A549 (cell line): ENCODE data around the gene SF3B4. TPM values are rescaled to one million over a fixed set of nuclear protein-coding genes. Genes with fewer than 3 reads are reported as not detected.

Experiments
- ATOH8 ChIP-seq: fragments of 250-450 bp; sonication (Bioruptor Pico); IDR thresholded peaks from 2 replicates; pipeline ENCODE4 v1.5.0; 2020; ENCODE audit warnings: low read depth, mild to moderate bottlenecking, moderate library complexity
- CHD4 ChIP-seq: fragments of 200-600 bp; sonication (generic); IDR thresholded peaks from 2 replicates; pipeline ENCODE4 v1.6.1; 2016; ENCODE audit warnings: antibody characterized with exemption, mild to moderate bottlenecking, borderline replicate concordance
- EP300 ChIP-seq, 2 experiments: fragments of >200 bp; sonication (Bioruptor Twin); formaldehyde crosslinking; IDR thresholded peaks; 2 replicates in 1 of 2; 3 replicates in 1 of 2; pipeline ENCODE4 v1.6.1; 2016 to 2017
- FOXS1 ChIP-seq: fragments of 250-450 bp; sonication (Bioruptor Pico); IDR thresholded peaks from 2 replicates; pipeline ENCODE4 v1.5.0; 2020; ENCODE audit warnings: mild to moderate bottlenecking, moderate library complexity
- HDAC2 ChIP-seq: fragments of 200-600 bp; sonication (generic); IDR thresholded peaks from 2 replicates; pipeline ENCODE4 v1.6.1; 2016
- HMGXB4 ChIP-seq: fragments of 250-450 bp; sonication (Bioruptor Pico); IDR thresholded peaks from 2 replicates; pipeline ENCODE4 v1.5.0; 2021; ENCODE audit warnings: mild to moderate bottlenecking, moderate library complexity, borderline replicate concordance
- HOXA7 ChIP-seq: fragments of 250-450 bp; sonication (Bioruptor Pico); IDR thresholded peaks from 2 replicates; pipeline ENCODE4 v1.5.0; 2020; ENCODE audit warnings: mild to moderate bottlenecking, moderate library complexity
- HOXB13 ChIP-seq: fragments of 250-450 bp; sonication (Bioruptor Pico); IDR thresholded peaks from 2 replicates; pipeline ENCODE4 v1.5.0; 2020; ENCODE audit warnings: low read depth, mild to moderate bottlenecking, moderate library complexity
- JUN ChIP-seq, 2 experiments: fragments of >200 bp; sonication (Bioruptor Twin); formaldehyde crosslinking; IDR thresholded peaks; 2 replicates in 1 of 2; 3 replicates in 1 of 2; pipeline ENCODE4 v1.6.1; 2016 to 2017
- MAZ ChIP-seq: fragments of 150-350 bp; IDR thresholded peaks from 2 replicates; pipeline ENCODE4 v1.6.1; 2014; ENCODE audit warnings: antibody characterized with exemption, low read depth, low read length, borderline replicate concordance
- RFX5 ChIP-seq: fragments of 450-650 bp; IDR thresholded peaks from 2 replicates; pipeline ENCODE4 v1.7.1; 2014; ENCODE audit warnings: antibody characterized with exemption, mild to moderate bottlenecking, moderate library complexity
- TFCP2L1 ChIP-seq: fragments of 250-450 bp; sonication (Bioruptor Pico); IDR thresholded peaks from 2 replicates; pipeline ENCODE4 v1.5.0; 2021; ENCODE audit warnings: mild to moderate bottlenecking
- TP53 ChIP-seq: fragments of 250-450 bp; sonication (Bioruptor Pico); IDR thresholded peaks from 2 replicates; pipeline ENCODE4 v1.5.0; 2021; ENCODE audit warnings: mild to moderate bottlenecking, moderate library complexity
- USF2 ChIP-seq: fragments of 450-650 bp; IDR thresholded peaks from 2 replicates; pipeline ENCODE4 v1.6.1; 2014; ENCODE audit warnings: antibody characterized with exemption
- ZC3H11A ChIP-seq: fragments of 450-650 bp; IDR thresholded peaks from 2 replicates; pipeline ENCODE4 v1.6.1; 2014; ENCODE audit warnings: antibody characterized with exemption, mild to moderate bottlenecking
- ZSCAN20 ChIP-seq: fragments of 250-450 bp; sonication (Bioruptor Pico); IDR thresholded peaks from 2 replicates; pipeline ENCODE4 v1.8.0; 2022; ENCODE audit warnings: mild to moderate bottlenecking, moderate library complexity
- polyA plus RNA-seq, 4 experiments: library from polyadenylated mRNA; depleted of rRNA in 3 of 4; stranded (reverse); fragments of >200 nt; fragmentation: RNase III in 1 of 4; extraction: RNeasy Plus Mini Kit Qiagen cat#74134 plus additional on column Dnase treatment in 1 of 4; gene quantifications; 2 replicates in 3 of 4; 3 replicates in 1 of 4; pipeline ENCODE4 v1.2.3, GENCODE V29; 2011 to 2017
- TF ChIP-seq, protein P1 (sequence below): fragments of >200 bp; sonication (Bioruptor Twin); formaldehyde crosslinking; IDR thresholded peaks from 3 replicates; pipeline ENCODE4 v1.5.1; 2016
- TF ChIP-seq, protein P2 (sequence below): fragments of 200-600 bp; sonication (generic); IDR thresholded peaks from 2 replicates; pipeline ENCODE4 v1.6.1; 2016; ENCODE audit warnings: antibody characterized with exemption, mild to moderate bottlenecking, moderate library complexity

Gene SF3B4
- polyA plus RNA-seq, 2 of the 4 experiments (the other 2 are of a cell fraction): 71.2 to 94.6 TPM

DNA sequence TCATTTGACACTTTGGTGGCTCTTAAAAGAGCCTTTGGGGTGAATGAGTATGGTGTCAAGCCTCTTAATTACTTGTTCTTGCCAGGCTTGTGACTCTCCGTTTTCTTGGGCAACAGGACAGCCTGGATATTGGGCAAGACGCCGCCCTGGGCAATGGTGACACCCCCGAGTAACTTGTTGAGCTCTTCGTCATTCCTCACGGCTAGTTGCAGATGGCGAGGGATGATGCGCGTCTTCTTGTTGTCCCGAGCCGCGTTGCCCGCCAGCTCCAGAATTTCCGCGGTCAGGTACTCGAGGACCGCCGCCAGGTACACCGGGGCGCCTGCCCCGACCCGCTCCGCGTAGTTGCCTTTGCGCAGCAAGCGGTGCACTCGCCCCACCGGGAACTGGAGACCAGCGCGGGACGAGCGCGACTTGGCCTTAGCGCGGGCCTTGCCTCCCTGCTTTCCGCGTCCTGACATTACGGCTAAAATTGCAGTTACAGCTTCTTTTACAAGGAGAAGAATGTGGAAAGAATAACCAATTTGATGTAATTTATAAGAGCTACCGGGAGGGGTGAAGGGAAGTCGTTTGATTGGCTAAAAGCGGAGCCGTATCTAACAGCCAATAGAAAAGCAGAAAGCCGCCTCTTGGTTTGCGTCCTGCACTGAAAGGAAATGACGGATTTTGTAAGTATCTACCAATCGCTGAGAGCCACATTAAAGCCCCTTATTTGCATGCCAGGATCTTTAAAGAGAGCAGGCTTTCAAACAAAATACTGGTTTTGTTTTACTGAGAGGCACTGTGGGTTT is 40.0 kb downstream of the SF3B4 start (continued):
- TF ChIP-seq ATOH8 (CRISPR knock-in tag) (peak; percentile 14; the same call in 1 of the 2 replicates), USF2 (no peak), MAZ (no peak), HDAC2 (no peak), CHD4 (no peak), FOXS1 (CRISPR knock-in tag) (no peak), ZC3H11A (no peak), HOXB13 (CRISPR knock-in tag) (no peak), TFCP2L1 (CRISPR knock-in tag) (peak; percentile 96; the same call in 1 of the 2 replicates), TP53 (CRISPR knock-in tag) (peak; percentile 91; the same call in 1 of the 2 replicates), EP300 (IDR thresholded peaks at IDR 0.05) (no peak), JUN (IDR thresholded peaks at IDR 0.05) (peak in 1 of 2 experiments; percentile 95; a peak in 3 of 5 replicates), HOXA7 (CRISPR knock-in tag) (peak; percentile 84; the same call in 1 of the 2 replicates), HMGXB4 (CRISPR knock-in tag) (no peak), RFX5 (no peak), ZSCAN20 (CRISPR knock-in tag) (no peak)
- TF ChIP-seq, protein P1, sequence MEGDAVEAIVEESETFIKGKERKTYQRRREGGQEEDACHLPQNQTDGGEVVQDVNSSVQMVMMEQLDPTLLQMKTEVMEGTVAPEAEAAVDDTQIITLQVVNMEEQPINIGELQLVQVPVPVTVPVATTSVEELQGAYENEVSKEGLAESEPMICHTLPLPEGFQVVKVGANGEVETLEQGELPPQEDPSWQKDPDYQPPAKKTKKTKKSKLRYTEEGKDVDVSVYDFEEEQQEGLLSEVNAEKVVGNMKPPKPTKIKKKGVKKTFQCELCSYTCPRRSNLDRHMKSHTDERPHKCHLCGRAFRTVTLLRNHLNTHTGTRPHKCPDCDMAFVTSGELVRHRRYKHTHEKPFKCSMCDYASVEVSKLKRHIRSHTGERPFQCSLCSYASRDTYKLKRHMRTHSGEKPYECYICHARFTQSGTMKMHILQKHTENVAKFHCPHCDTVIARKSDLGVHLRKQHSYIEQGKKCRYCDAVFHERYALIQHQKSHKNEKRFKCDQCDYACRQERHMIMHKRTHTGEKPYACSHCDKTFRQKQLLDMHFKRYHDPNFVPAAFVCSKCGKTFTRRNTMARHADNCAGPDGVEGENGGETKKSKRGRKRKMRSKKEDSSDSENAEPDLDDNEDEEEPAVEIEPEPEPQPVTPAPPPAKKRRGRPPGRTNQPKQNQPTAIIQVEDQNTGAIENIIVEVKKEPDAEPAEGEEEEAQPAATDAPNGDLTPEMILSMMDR: no peak
- TF ChIP-seq, protein P2, sequence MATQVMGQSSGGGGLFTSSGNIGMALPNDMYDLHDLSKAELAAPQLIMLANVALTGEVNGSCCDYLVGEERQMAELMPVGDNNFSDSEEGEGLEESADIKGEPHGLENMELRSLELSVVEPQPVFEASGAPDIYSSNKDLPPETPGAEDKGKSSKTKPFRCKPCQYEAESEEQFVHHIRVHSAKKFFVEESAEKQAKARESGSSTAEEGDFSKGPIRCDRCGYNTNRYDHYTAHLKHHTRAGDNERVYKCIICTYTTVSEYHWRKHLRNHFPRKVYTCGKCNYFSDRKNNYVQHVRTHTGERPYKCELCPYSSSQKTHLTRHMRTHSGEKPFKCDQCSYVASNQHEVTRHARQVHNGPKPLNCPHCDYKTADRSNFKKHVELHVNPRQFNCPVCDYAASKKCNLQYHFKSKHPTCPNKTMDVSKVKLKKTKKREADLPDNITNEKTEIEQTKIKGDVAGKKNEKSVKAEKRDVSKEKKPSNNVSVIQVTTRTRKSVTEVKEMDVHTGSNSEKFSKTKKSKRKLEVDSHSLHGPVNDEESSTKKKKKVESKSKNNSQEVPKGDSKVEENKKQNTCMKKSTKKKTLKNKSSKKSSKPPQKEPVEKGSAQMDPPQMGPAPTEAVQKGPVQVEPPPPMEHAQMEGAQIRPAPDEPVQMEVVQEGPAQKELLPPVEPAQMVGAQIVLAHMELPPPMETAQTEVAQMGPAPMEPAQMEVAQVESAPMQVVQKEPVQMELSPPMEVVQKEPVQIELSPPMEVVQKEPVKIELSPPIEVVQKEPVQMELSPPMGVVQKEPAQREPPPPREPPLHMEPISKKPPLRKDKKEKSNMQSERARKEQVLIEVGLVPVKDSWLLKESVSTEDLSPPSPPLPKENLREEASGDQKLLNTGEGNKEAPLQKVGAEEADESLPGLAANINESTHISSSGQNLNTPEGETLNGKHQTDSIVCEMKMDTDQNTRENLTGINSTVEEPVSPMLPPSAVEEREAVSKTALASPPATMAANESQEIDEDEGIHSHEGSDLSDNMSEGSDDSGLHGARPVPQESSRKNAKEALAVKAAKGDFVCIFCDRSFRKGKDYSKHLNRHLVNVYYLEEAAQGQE: peak; percentile 47
